ENCODE measurements around the gene USP6NL.

Gene USP6NL

GRCh38 chr10:11608159-11609013 is 3.1 kb downstream of the USP6NL start:
- Mint-ChIP-seq H3K36me3 (ENCODE audit: low read depth) (peaks cover 4% of the 10 kb centered on the region), H3K27me3 (ENCODE audit: low read depth) (peaks cover 48% of the 10 kb centered on the region)

GRCh38 chr10:11605807-11606408 is 5.5 kb downstream of the USP6NL start:
- Mint-ChIP-seq H3K27ac (no peak overlapping the region), H3K4me3 (no peak overlapping the region), H3K4me1 (ENCODE audit: low read depth) (peaks cover 26% of the 10 kb centered on the region), H3K9me3 (no peaks in the 10 kb centered on the region), H3K27me3 (ENCODE audit: low read depth) (peaks cover 32% of the 10 kb centered on the region), H3K36me3 (ENCODE audit: low read depth) (peaks cover 2% of the 10 kb centered on the region)

More at GRCh38 chr10:11608159-11609013, 3.1 kb downstream of the USP6NL start:
- Mint-ChIP-seq H3K27ac (no peak overlapping the region), H3K4me1 (ENCODE audit: low read depth) (peaks cover 31% of the 10 kb centered on the region), H3K4me3 (no peak overlapping the region), H3K9me3 (no peaks in the 10 kb centered on the region)

GRCh38 chr10:11604865-11605650 is 6.4 kb downstream of the USP6NL start:
- Mint-ChIP-seq H3K4me1 (ENCODE audit: low read depth) (peaks cover 20% of the 10 kb centered on the region), H3K27me3 (ENCODE audit: low read depth) (peaks cover 24% of the 10 kb centered on the region), H3K27ac (no peak overlapping the region), H3K4me3 (no peak overlapping the region), H3K36me3 (ENCODE audit: low read depth) (peaks cover 2% of the 10 kb centered on the region), H3K9me3 (no peaks in the 10 kb centered on the region)

- Mint-ChIP-seq H3K9me3 (no peaks in the 10 kb centered on the region), H3K4me1 (ENCODE audit: low read depth) (peaks cover 17% of the 10 kb centered on the region), H3K4me3 (no peak overlapping the region), H3K36me3 (ENCODE audit: low read depth) (peaks cover 2% of the 10 kb centered on the region), H3K27ac (no peak overlapping the region), H3K27me3 (ENCODE audit: low read depth) (peaks cover 14% of the 10 kb centered on the region)
Measured at GRCh38 chr10:11603741-11604140, 7.7 kb downstream of the USP6NL start.

- Mint-ChIP-seq H3K4me3 (no peak overlapping the region), H3K36me3 (ENCODE audit: low read depth) (peaks cover 2% of the 10 kb centered on the region), H3K9me3 (no peaks in the 10 kb centered on the region), H3K4me1 (ENCODE audit: low read depth) (peaks cover 12% of the 10 kb centered on the region), H3K27ac (no peak overlapping the region), H3K27me3 (ENCODE audit: low read depth) (peaks cover 9% of the 10 kb centered on the region)
Measured at GRCh38 chr10:11602919-11603523, 8.4 kb downstream of the USP6NL start.

- H3K9me3 Mint-ChIP-seq = no peaks in the 10 kb centered on the region
- peaks cover 12% of the 10 kb centered on the region for H3K4me1 Mint-ChIP-seq (ENCODE audit: low read depth)
- no peak overlapping the region for H3K27ac Mint-ChIP-seq
- H3K27me3 Mint-ChIP-seq (ENCODE audit: low read depth) = peaks cover 9% of the 10 kb centered on the region
- H3K36me3 Mint-ChIP-seq (ENCODE audit: low read depth) = peaks cover 2% of the 10 kb centered on the region
- H3K4me3 Mint-ChIP-seq = no peak overlapping the region
Measured at GRCh38 chr10:11602358-11602757, 9.1 kb downstream of the USP6NL start.

GRCh38 chr10:11601670-11602069 is 9.8 kb downstream of the USP6NL start:
- Mint-ChIP-seq H3K4me3 (no peak overlapping the region), H3K27ac (no peak overlapping the region), H3K27me3 (ENCODE audit: low read depth) (peaks cover 6% of the 10 kb centered on the region), H3K9me3 (no peaks in the 10 kb centered on the region), H3K36me3 (ENCODE audit: low read depth) (peaks cover 2% of the 10 kb centered on the region), H3K4me1 (ENCODE audit: low read depth) (peaks cover 12% of the 10 kb centered on the region)

GRCh38 chr10:11600280-11600679 is 11.2 kb downstream of the USP6NL start:
- H3K4me1 Mint-ChIP-seq (ENCODE audit: low read depth) = peaks cover 8% of the 10 kb centered on the region
- no peak overlapping the region for H3K4me3 Mint-ChIP-seq
- no peaks in the 10 kb centered on the region for H3K36me3 Mint-ChIP-seq (ENCODE audit: low read depth)
- no peaks in the 10 kb centered on the region for H3K9me3 Mint-ChIP-seq
- no peaks in the 10 kb centered on the region for H3K27me3 Mint-ChIP-seq (ENCODE audit: low read depth)
- no peak overlapping the region for H3K27ac Mint-ChIP-seq

GRCh38 chr10:11598712-11599397 is 12.6 kb downstream of the USP6NL start:
- H3K4me3 Mint-ChIP-seq = no peak overlapping the region
- H3K9me3 Mint-ChIP-seq = no peaks in the 10 kb centered on the region
- no peaks in the 10 kb centered on the region for H3K27me3 Mint-ChIP-seq (ENCODE audit: low read depth)
- peaks cover 3% of the 10 kb centered on the region for H3K4me1 Mint-ChIP-seq (ENCODE audit: low read depth)
- H3K27ac Mint-ChIP-seq = no peak overlapping the region
- no peaks in the 10 kb centered on the region for H3K36me3 Mint-ChIP-seq (ENCODE audit: low read depth)

GRCh38 chr10:11597470-11597869 is 14.0 kb downstream of the USP6NL start:
- no peak overlapping the region for H3K4me3 Mint-ChIP-seq
- H3K9me3 Mint-ChIP-seq = no peaks in the 10 kb centered on the region
- H3K27me3 Mint-ChIP-seq (ENCODE audit: low read depth) = no peaks in the 10 kb centered on the region
- H3K36me3 Mint-ChIP-seq (ENCODE audit: low read depth) = no peaks in the 10 kb centered on the region
- no peak overlapping the region for H3K27ac Mint-ChIP-seq
- H3K4me1 Mint-ChIP-seq (ENCODE audit: low read depth) = no peaks in the 10 kb centered on the region

GRCh38 chr10:11595395-11595692 is 16.1 kb downstream of the USP6NL start:
- H3K4me3 Mint-ChIP-seq = no peak overlapping the region
- no peaks in the 10 kb centered on the region for H3K4me1 Mint-ChIP-seq (ENCODE audit: low read depth)
- H3K9me3 Mint-ChIP-seq = no peaks in the 10 kb centered on the region
- no peak overlapping the region for H3K27ac Mint-ChIP-seq
- no peaks in the 10 kb centered on the region for H3K27me3 Mint-ChIP-seq (ENCODE audit: low read depth)
- H3K36me3 Mint-ChIP-seq (ENCODE audit: low read depth) = no peaks in the 10 kb centered on the region

- H3K4me1 Mint-ChIP-seq (ENCODE audit: low read depth) = no peaks in the 10 kb centered on the region
- H3K36me3 Mint-ChIP-seq (ENCODE audit: low read depth) = no peaks in the 10 kb centered on the region
- no peaks in the 10 kb centered on the region for H3K27me3 Mint-ChIP-seq (ENCODE audit: low read depth)
- no peak overlapping the region for H3K27ac Mint-ChIP-seq
- H3K4me3 Mint-ChIP-seq = no peak overlapping the region
- H3K9me3 Mint-ChIP-seq = no peaks in the 10 kb centered on the region
Measured at GRCh38 chr10:11594589-11595394, 16.7 kb downstream of the USP6NL start.

GRCh38 chr10:11593612-11594011 is 17.8 kb downstream of the USP6NL start:
- no peaks in the 10 kb centered on the region for H3K9me3 Mint-ChIP-seq
- no peak overlapping the region for H3K4me3 Mint-ChIP-seq
- no peak overlapping the region for H3K27ac Mint-ChIP-seq
- no peaks in the 10 kb centered on the region for H3K4me1 Mint-ChIP-seq (ENCODE audit: low read depth)
- H3K36me3 Mint-ChIP-seq (ENCODE audit: low read depth) = no peaks in the 10 kb centered on the region
- H3K27me3 Mint-ChIP-seq (ENCODE audit: low read depth) = no peaks in the 10 kb centered on the region
